Transverse colon (tissue), 4 donors: Measurements from ENCODE around the gene TNS1. TPM values are rescaled to one million over a fixed set of nuclear protein-coding genes. Genes with fewer than 3 reads are reported as not detected.

Source experiments
- DNase-seq: peaks from one replicate; pipeline ENCODE4 v3.0.0-alpha.2; 2019
- H3K27ac ChIP-seq, 4 donors: fragments of 200-600 bp; sonication (generic); 2 replicates each; pipeline ENCODE4 v1.5.1; 2016 to 2018; ENCODE audit warnings: inconsistent platforms in 4 of 4
- H3K27me3 ChIP-seq: fragments of 200-600 bp; sonication (generic); 2 replicates; pipeline ENCODE4 v1.5.1; 2017; ENCODE audit warnings: inconsistent platforms
- H3K36me3 ChIP-seq, 4 donors: fragments of 200-600 bp; sonication (generic); 2 replicates each; pipeline ENCODE4 v1.5.1; 2017 to 2019; ENCODE audit warnings: inconsistent platforms in 4 of 4
- H3K4me1 ChIP-seq, 4 donors: fragments of 200-600 bp; sonication (generic); 2 replicates each; pipeline ENCODE4 v1.5.1; 2017 to 2020; ENCODE audit warnings: inconsistent platforms in 4 of 4
- H3K4me3 ChIP-seq, 4 donors: fragments of 200-600 bp; sonication (generic); 1 replicate in 1 of 4; 2 replicates in 3 of 4; pipeline versions ENCODE4 v1.5.1 to v1.6.1; 2017 to 2019; ENCODE audit warnings: inconsistent platforms in 4 of 4
- H3K9me3 ChIP-seq, 2 donors: fragments of 200-600 bp; sonication (generic); 2 replicates each; pipeline ENCODE4 v1.5.1; 2017 to 2019; ENCODE audit warnings: inconsistent platforms in 2 of 2
- CTCF ChIP-seq, 5 experiments: fragments of 200-600 bp in 3 of 5; fragments of 450-650 bp in 2 of 5; sonication (generic) in 3 of 5; IDR thresholded peaks; 1 replicate in 2 of 5; 2 replicates in 3 of 5; pipeline ENCODE4 v1.5.1; 2016 to 2017; ENCODE audit warnings: antibody characterized with exemption in 5 of 5, inconsistent platforms in 3 of 5, mild to moderate bottlenecking in 2 of 5, moderate library complexity in 1 of 5
- EP300 ChIP-seq: sonication (generic); formaldehyde crosslinking; IDR thresholded peaks from one replicate; pipeline ENCODE4 v1.6.1; 2017; ENCODE audit warnings: antibody characterized with exemption, low read depth
- POLR2A ChIP-seq: fragments of 450-650 bp; IDR thresholded peaks from one replicate; pipeline ENCODE4 v1.6.1; 2016; ENCODE audit warnings: antibody characterized with exemption, mild to moderate bottlenecking, moderate library complexity
- POLR2AphosphoS5 ChIP-seq, 3 donors: sonication (generic); formaldehyde crosslinking; IDR thresholded peaks; one replicate each; pipeline ENCODE4 v1.6.1; 2016; ENCODE audit warnings: antibody characterized with exemption in 3 of 3
- WGBS, 2 donors: methylation state at CpG; one replicate each; pipeline ENCODE4 v1.1.5; 2018; ENCODE audit warnings: low coverage in 1 of 2; 5-methylcytosine and 5-hydroxymethylcytosine counted together
- in situ Hi-C, 4 donors: fragments of 200-750 bp; cut with MboI; loops; one replicate each; pipeline versions ENCODE4 v1.15.0 to v1.15.1; 2017; ENCODE audit warnings: low sequenced_read_pairs in 3 of 4, low pct_ligation_motif_present in 1 of 4, low pct_unique_long_range_greater_than_20kb in 1 of 4
- intact Hi-C: fragments of 100-400 bp; cut with DNase I; formaldehyde crosslinking; loops from one replicate; pipeline ENCODE4 v1.15.1; 2023; ENCODE audit warnings: low total_unique reads
- total RNA-seq, 4 donors: library from RNA; depleted of rRNA; stranded (reverse); fragments of >200 nt; gene quantifications; one replicate each; pipeline ENCODE4 v1.1.0, GENCODE V29; 2016

Gene TNS1
- total RNA-seq, 4 donors from 2014 or later = 101 to 487 (median 231) TPM

GRCh38 chr2:218031771-218032257 lies 29.0 kb upstream of the TNS1 start:
- Histone ChIP-seq H3K9me3 (no peaks in the 10 kb centered on the region), H3K36me3 (no peaks in the 10 kb centered on the region), H3K27ac (no peak overlapping the region), H3K4me1 (peaks cover 0 to 5% (median 5%) of the 10 kb centered on the region in 4 donors), H3K4me3 (no peak overlapping the region), H3K27me3 (peaks cover 12% of the 10 kb centered on the region)
- no peak for DNase-seq
- intact Hi-C loops (loop anchor here (5.0 kb wide), 1 partner anchor 245 kb away; no protein-coding TSS in a partner anchor), in situ Hi-C loops (no loop called here)
- WGBS, 2 donors = 85% methylated on average over 6 of the region's 7 CpGs; no CpG with 5 or more reads in 1 of the 2 donors
- no peak for TF ChIP-seq CTCF (IDR thresholded peaks at IDR 0.05)
- TF ChIP-seq EP300 = no peak
- TF ChIP-seq POLR2AphosphoS5 (IDR thresholded peaks at IDR 0.05) = no peak
- TF ChIP-seq POLR2A = no peak

- Histone ChIP-seq H3K27ac (no peak overlapping the region), H3K27me3 (peaks cover 12% of the 10 kb centered on the region), H3K4me1 (peaks cover 0 to 5% (median 5%) of the 10 kb centered on the region in 4 donors), H3K36me3 (no peaks in the 10 kb centered on the region), H3K9me3 (no peaks in the 10 kb centered on the region), H3K4me3 (no peak overlapping the region)
- intact Hi-C loops = loop anchor here (5.0 kb wide), 1 partner anchor 244 kb away; no protein-coding TSS in a partner anchor
- TF ChIP-seq EP300 (no peak), CTCF (IDR thresholded peaks at IDR 0.05) (no peak), POLR2AphosphoS5 (IDR thresholded peaks at IDR 0.05) (no peak), POLR2A (no peak)
- 94 to 100% methylated on average over 1 of the region's 1 CpG for WGBS, 2 donors
- in situ Hi-C loops = no loop called here
- no peak for DNase-seq
Measured at GRCh38 chr2:218031261-218031660, 28.5 kb upstream of the TNS1 start.

- H3K9me3 ChIP-seq = no peaks in the 10 kb centered on the region
- TF ChIP-seq POLR2AphosphoS5 (IDR thresholded peaks at IDR 0.05) = no peak
- no peak for TF ChIP-seq CTCF (IDR thresholded peaks at IDR 0.05)
- TF ChIP-seq POLR2A = no peak
- no peak for TF ChIP-seq EP300
- no peak overlapping the region for H3K27ac ChIP-seq
- 88 to 91% methylated on average over 6 to 7 of the region's 7 CpGs for WGBS, 2 donors
- DNase-seq = no peak
- no peaks in the 10 kb centered on the region for H3K36me3 ChIP-seq
- peaks cover 0 to 5% (median 5%) of the 10 kb centered on the region in 4 donors for H3K4me1 ChIP-seq
- no peak overlapping the region for H3K4me3 ChIP-seq
- intact Hi-C loops = loop anchor here (5.0 kb wide), 1 partner anchor 243 kb away; no protein-coding TSS in a partner anchor
- in situ Hi-C loops = no loop called here
- H3K27me3 ChIP-seq = peaks cover 12% of the 10 kb centered on the region
Measured at GRCh38 chr2:218030409-218031195, 27.8 kb upstream of the TNS1 start.
